ENCODE data around the gene SLC25A38.
A peak's percentile ranks its signal among the peaks of the same experiment; 100 is the strongest.
"Not testable (repeated sequence)": the region's sequence is repeated elsewhere in the genome, so short reads cannot be mapped to it uniquely, and the experiment has no call there.

The SLC25A38 gene

GRCh38 chr3:39383045-39383880 lies at the start of gene SLC25A38:
SLC25A38 (plus strand) TSS chr3:39383370; CDS start chr3:39383725, 355 bp downstream.
- DNase-seq (ENCODE audit: low read depth): peak; percentile 71

GRCh38 chr3:39333607-39334006 lies 49.6 kb upstream of the SLC25A38 start:
- DNase-seq (ENCODE audit: low read depth): no peak

- no peak for DNase-seq (ENCODE audit: low read depth)
These were observed 49.0 kb upstream of the SLC25A38 start for GRCh38 chr3:39334205-39334604.

- DNase-seq (ENCODE audit: low read depth): no peak
These were observed 45.0 kb upstream of the SLC25A38 start for GRCh38 chr3:39338201-39338600.

GRCh38 chr3:39339086-39339485 lies 44.1 kb upstream of the SLC25A38 start:
- DNase-seq (ENCODE audit: low read depth): no peak

- no peak for DNase-seq (ENCODE audit: low read depth)
These were observed 40.0 kb upstream of the SLC25A38 start for GRCh38 chr3:39343076-39343717.

GRCh38 chr3:39343760-39344159 lies 39.4 kb upstream of the SLC25A38 start:
- no peak for DNase-seq (ENCODE audit: low read depth)

- no peak for DNase-seq (ENCODE audit: low read depth)
These were observed 38.3 kb upstream of the SLC25A38 start for GRCh38 chr3:39344746-39345344.

- DNase-seq (ENCODE audit: low read depth): no peak
These were observed 36.2 kb upstream of the SLC25A38 start for GRCh38 chr3:39346785-39347585.

- no peak for DNase-seq (ENCODE audit: low read depth)
These were observed 35.6 kb upstream of the SLC25A38 start for GRCh38 chr3:39347586-39347876.

GRCh38 chr3:39349080-39349479 lies 34.1 kb upstream of the SLC25A38 start:
- DNase-seq (ENCODE audit: low read depth): no peak

- DNase-seq (ENCODE audit: low read depth): no peak
These were observed 32.5 kb upstream of the SLC25A38 start for GRCh38 chr3:39350714-39351113.

GRCh38 chr3:39351134-39351533 lies 32.0 kb upstream of the SLC25A38 start:
- not testable (repeated sequence) for DNase-seq (ENCODE audit: low read depth)

- DNase-seq (ENCODE audit: low read depth): not testable (repeated sequence)
These were observed 29.8 kb upstream of the SLC25A38 start for GRCh38 chr3:39353168-39353927.

- DNase-seq (ENCODE audit: low read depth): no peak
These were observed 24.8 kb upstream of the SLC25A38 start for GRCh38 chr3:39358333-39358732.

GRCh38 chr3:39361252-39361927 lies 21.8 kb upstream of the SLC25A38 start:
- peak; percentile 6 for DNase-seq (ENCODE audit: low read depth)

GRCh38 chr3:39362192-39362591 lies 21.0 kb upstream of the SLC25A38 start:
- no peak for DNase-seq (ENCODE audit: low read depth)

- DNase-seq (ENCODE audit: low read depth): no peak
These were observed 20.4 kb upstream of the SLC25A38 start for GRCh38 chr3:39362812-39363211.

- DNase-seq (ENCODE audit: low read depth): not testable (repeated sequence)
These were observed 12.7 kb upstream of the SLC25A38 start for GRCh38 chr3:39370450-39370849.

- no peak for DNase-seq (ENCODE audit: low read depth)
These were observed 10.3 kb upstream of the SLC25A38 start for GRCh38 chr3:39372833-39373232.

Data from activated T-cell treated with anti-CD3 and anti-CD28 coated beads for 1 hour (primary cell).